ENCODE results near the gene KLHDC4.
A peak's percentile ranks its signal among the peaks of the same experiment; 100 is the strongest.
"Not testable (repeated sequence)": the region's sequence is repeated elsewhere in the genome, so short reads cannot be mapped to it uniquely, and the experiment has no call there.

The KLHDC4 gene

GRCh38 chr16:87787451-87788091 lies 21.8 kb upstream of the KLHDC4 start:
- DNase-seq, result not testable (repeated sequence)

- no peak for DNase-seq
Observed at GRCh38 chr16:87784812-87785211, 19.0 kb upstream of the KLHDC4 start.

GRCh38 chr16:87782033-87782432 lies 16.2 kb upstream of the KLHDC4 start:
- DNase-seq, result no peak

- peak in 1 of 2 experiments; percentile 24 for DNase-seq
Observed at GRCh38 chr16:87780385-87780989, 14.7 kb upstream of the KLHDC4 start.

GRCh38 chr16:87778830-87779579 lies 13.2 kb upstream of the KLHDC4 start:
- DNase-seq, result peak; percentile 93 to 94

- no peak for DNase-seq
Observed at GRCh38 chr16:87778476-87778829, 12.7 kb upstream of the KLHDC4 start.

- DNase-seq, result not testable (repeated sequence)
Observed at GRCh38 chr16:87773836-87774235, 8.1 kb upstream of the KLHDC4 start.

- not testable (repeated sequence) for DNase-seq
Observed at GRCh38 chr16:87767456-87767855, 1.7 kb upstream of the KLHDC4 start.

- no peak for DNase-seq
Observed at GRCh38 chr16:87766485-87766797, 655 bp upstream of the KLHDC4 start.

- peak in 1 of 2 experiments; percentile 51 for DNase-seq
Observed at GRCh38 chr16:87765473-87765775, 362 bp downstream of the KLHDC4 start.

- peak in 1 of 2 experiments; percentile 63 for DNase-seq
Observed at GRCh38 chr16:87764600-87765472, 950 bp downstream of the KLHDC4 start.

- no peak for DNase-seq
Observed at GRCh38 chr16:87762620-87763019, 3.2 kb downstream of the KLHDC4 start.

GRCh38 chr16:87762071-87762571 lies 3.7 kb downstream of the KLHDC4 start:
- DNase-seq, result no peak

GRCh38 chr16:87761060-87761459 lies 4.7 kb downstream of the KLHDC4 start:
- no peak for DNase-seq

- no peak for DNase-seq
Observed at GRCh38 chr16:87757841-87758426, 7.9 kb downstream of the KLHDC4 start.

GRCh38 chr16:87754535-87754934 lies 11.3 kb downstream of the KLHDC4 start:
- no peak for DNase-seq

GRCh38 chr16:87747626-87748414 lies 18.0 kb downstream of the KLHDC4 start:
- no peak for DNase-seq

- no peak for DNase-seq
Observed at GRCh38 chr16:87746178-87746577, 19.6 kb downstream of the KLHDC4 start.

- DNase-seq, result no peak
Observed at GRCh38 chr16:87744750-87745514, 20.9 kb downstream of the KLHDC4 start.

GRCh38 chr16:87742781-87743490 lies 22.9 kb downstream of the KLHDC4 start:
- no peak for DNase-seq

Measured in activated CD4-positive, alpha-beta T cell treated with anti-CD3 and anti-CD28 coated beads, Interleukin-2, amount 50 U/mL, for 4 hours (primary cell).